Activated CD4-positive, CD25-positive, alpha-beta regulatory T cell treated with anti-CD3 and anti-CD28 coated beads, Interleukin-2, amount 50 U/mL, for 16 hours (primary cell): ENCODE results near the gene AXIN1.
"Not testable (repeated sequence)": the region's sequence is repeated elsewhere in the genome, so short reads cannot be mapped to it uniquely, and the experiment has no call there.

Experiments
- DNase-seq: peaks from one replicate; pipeline ENCODE4 v3.0.0-alpha.2; 2020; ENCODE audit warnings: low read depth, low spot score

The AXIN1 gene

DNA sequence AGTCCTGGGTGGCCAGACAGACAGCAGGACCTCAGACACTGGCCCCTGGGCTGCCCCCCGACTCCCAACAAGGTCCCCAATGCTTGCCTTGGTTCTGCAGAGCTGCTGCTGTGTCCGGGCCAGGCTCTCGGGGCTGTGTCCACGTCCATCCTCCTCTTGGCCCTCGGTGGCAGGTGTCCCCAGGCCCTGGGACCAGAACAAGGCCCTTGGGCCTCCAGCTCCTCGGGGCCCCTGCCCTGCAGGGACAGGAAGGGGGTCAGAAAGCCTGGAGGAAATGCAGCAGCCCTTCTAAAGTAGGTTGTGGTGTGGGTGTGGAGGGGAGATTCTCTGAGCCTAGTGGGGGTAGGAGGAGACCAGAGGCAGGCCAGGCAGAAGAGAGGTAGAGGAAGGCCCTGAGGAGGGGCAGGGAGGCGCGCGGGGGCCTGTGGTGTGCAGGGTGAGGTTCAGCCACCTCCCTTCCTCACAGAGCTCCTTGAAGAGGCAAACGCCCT, 2.5 kb upstream of the AXIN1 start:
- no peak for DNase-seq

DNA sequence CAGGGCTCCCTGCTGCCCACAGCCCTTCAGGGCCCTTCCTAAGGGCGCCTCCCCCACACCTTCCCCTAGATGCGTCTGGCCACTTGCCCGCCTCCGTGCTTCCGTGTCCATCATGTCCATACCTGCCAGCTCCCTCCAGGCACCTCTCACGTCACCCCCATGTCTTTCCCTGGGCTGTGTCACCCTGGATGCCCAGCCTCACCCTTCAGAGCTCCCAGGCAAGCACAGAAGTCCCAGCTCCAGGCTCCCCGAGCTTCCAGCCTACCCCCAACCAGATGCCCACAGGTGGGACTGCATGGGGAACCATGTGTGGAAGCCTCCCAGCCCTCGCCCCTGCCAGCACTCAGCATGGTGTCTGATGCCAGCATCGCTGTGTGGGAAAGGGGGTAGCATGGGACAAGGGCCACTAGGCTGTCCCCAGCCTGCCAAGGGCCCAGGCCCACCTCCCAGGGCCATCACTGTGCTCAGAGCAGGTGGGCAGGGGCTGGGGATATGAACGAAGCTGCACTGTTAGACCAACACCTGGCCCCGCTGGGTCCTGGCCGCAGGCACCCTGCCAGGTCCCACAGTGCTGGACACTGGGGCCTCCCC, 1.9 kb upstream of the AXIN1 start:
- DNase-seq, result no peak

GRCh38 chr16:353404-354290, 1.1 kb upstream of the AXIN1 start:
- DNase-seq, result no peak

GRCh38 chr16:351804-352520, 561 bp downstream of the AXIN1 start:
- DNase-seq, result no peak

DNA sequence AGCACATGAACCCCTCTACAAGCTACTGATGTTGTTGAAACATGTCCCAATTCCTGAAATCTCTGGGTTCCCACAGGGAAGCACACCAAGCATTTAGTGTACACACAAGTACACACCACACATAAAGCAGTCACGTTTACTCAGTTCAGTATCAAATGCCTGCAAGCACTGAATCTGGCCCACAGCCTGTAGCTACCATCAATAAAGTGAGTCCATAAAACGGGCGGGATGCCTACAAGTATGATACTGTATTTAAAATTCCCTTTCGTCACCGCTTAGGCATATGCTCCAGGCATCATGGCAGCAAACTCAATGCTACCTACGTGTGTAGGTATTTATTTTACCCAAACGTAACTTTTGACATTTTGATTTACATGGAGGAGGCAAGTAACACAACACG, 2.3 kb downstream of the AXIN1 start:
- no peak for DNase-seq

DNA sequence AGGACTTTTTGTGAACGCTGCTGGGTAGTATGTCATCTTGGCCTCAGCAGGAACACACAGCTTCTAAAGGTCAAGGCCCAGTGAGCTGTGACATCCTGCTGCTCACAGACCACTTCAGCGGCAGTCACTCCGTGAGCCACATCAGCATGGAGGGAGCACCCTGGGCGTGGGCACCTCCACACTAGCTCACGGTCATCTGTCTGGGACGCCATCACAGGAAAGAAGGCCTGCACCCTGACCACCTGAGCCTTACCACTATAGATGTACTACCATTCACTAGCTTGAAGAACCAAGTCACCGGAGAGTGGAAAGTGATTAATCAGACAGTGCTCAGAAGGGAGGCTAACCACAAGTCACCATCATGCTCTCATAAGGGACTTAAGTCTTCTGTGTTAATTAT, 3.3 kb downstream of the AXIN1 start:
- DNase-seq, result no peak

DNA sequence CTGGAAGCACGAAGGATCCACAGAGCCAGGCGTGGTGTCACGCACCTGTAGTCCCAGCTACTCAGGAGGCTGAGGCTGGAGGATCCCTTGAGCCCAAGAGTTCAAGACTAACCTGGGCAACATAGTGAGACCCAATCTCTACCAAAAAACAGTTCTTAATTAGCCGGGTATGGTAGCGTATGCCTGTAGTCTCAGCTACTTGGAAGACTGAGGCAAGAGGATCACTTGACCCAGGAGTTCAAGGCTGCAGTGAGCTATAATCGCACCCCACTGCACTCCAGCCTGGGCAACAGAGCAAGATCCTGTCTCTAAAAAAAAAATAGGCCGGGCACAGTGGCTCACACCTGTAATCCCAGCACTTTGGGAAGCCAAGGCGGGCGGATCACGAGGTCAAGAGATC, 4.0 kb downstream of the AXIN1 start:
- DNase-seq, result not testable (repeated sequence)

- no peak for DNase-seq
Observed at GRCh38 chr16:347203-347602, 5.3 kb downstream of the AXIN1 start.

DNA sequence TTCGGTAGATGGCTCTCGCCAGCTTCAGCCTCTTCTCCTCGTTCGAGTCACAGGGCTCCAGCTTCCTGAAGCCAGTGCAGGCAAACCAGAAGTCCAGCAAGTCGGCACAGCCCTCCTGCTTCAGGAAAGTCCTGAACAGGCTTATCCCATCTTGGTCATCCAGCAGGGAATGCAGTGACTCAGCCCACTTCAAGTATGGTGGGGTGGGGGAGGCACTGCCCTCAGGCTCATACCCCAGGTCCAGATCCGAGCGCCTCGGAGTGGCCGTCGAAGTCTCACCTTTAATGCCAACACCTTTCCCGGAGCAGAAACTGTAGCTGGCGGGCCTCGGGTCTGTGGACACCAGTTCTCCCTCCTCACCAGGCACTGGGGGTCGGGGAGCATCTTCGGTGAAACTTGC, 5.9 kb downstream of the AXIN1 start:
- no peak for DNase-seq

GRCh38 chr16:345772-346171, 6.8 kb downstream of the AXIN1 start:
- DNase-seq, result no peak

- DNase-seq, result no peak
Observed at GRCh38 chr16:342455-343213, 9.9 kb downstream of the AXIN1 start.

DNA sequence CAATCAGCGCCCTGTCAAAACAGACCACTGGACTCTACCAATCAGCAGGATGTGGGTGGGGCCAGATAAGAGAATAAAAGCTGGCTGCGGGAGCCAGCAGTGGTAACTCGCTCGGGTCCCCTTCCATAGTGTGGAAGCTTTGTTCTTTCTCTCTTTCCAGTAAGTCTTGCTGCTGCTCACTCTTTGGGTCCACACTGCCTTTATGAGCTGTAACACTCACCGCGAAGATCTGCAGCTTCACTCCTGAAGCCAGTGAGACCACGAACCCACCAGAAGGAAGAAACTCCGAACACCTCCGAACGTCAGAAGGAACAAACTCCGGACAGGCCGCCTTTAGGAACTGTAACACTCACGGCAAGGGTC, 10.6 kb downstream of the AXIN1 start:
- not testable (repeated sequence) for DNase-seq

GRCh38 chr16:341095-341973, 11.2 kb downstream of the AXIN1 start:
- not testable (repeated sequence) for DNase-seq

DNA sequence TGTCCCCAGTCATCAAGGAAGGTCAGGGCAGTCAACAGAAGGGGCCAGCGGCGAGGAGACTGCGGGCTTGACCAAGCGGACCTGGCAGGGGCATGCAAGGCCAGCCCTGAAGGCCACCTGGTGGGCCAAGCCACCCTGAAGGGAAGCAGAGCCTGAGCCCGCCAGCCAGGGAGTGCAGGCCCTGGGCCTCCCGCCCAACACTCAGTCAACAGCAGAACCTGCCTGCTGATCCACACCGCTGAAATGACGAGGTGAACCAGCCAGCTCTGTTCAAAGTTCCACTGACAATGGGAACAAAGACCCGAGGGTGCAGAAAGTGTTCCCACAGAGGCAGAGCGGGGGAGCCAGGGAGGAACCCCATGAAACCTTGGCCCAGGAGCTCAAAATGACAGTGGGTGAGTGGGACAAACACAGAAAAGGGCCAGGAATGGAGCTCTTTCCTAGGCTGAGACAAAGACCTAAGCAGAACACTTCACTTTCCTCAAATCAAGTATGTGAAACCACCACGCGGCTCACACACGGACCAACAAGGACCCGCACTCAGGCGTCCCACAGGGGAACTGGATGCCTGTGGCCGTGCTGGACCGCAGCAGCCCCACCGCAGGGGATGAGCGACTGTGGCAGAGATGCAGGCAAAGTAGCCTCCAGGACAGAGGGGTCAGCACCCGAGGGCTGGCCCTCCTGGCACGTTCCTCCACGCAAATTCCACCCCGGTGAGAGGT, 12.0 kb downstream of the AXIN1 start:
- no peak for DNase-seq

- no peak for DNase-seq
Observed at GRCh38 chr16:339680-340079, 12.8 kb downstream of the AXIN1 start.

GRCh38 chr16:337975-338575, 14.4 kb downstream of the AXIN1 start:
- no peak for DNase-seq

- DNase-seq, result no peak
Observed at GRCh38 chr16:337437-337836, 15.1 kb downstream of the AXIN1 start.

GRCh38 chr16:336269-336668, 16.3 kb downstream of the AXIN1 start:
- DNase-seq, result no peak

DNA sequence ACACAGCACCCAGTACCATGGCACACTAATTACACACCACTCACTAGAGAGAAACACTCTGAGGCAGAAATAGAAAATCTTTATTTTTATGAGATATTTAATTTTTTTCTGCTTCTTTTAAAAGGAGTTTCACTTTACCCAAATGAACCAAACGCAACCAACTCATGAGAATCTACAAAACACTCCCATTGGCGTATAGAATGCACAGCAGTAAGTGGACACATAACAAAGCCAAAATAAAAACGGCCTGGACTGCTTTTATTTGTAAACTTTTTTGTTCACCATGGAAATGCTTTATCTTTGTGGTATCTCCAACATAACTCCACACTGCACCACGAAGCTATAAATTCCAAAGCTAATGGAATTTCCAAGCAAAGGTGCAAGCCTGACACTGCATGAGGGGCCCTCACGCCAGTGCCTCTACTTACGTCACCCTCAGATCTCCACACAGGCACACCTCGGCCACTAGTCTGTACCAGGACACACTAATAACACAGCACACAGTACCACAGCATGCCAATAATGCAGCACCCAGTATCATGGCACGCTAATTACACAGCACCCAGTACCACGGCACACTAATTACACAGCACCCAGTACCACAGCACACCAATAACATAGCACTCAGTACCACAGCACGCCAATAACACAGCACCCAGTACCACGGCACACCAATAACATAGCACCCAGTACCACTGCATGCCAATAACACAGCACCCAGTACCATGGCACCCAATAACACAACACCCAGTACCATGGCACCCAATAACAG, 17.5 kb downstream of the AXIN1 start:
- not testable (repeated sequence) for DNase-seq
